ENCODE data around the gene CHCHD1.

GRCh38 chr10:73793456-73793855 is 11.6 kb downstream of the CHCHD1 start:
- TF ChIP-seq RNF2 (IDR thresholded peaks at IDR 0.05; ENCODE audit: borderline replicate concordance, low read depth) (no peak), EP300 (IDR thresholded peaks at IDR 0.05) (no peak), ZNF302 (CRISPR knock-in tag; IDR thresholded peaks at IDR 0.05) (no peak), MAX (IDR thresholded peaks at IDR 0.05) (no peak)

Data from A549 (cell line).